GM12872 (cell line): Measurements from ENCODE around the gene MYO10.

ENCODE experiments used
- CTCF ChIP-seq: IDR thresholded peaks from 3 replicates; pipeline ENCODE4 v1.5.1; 2011; ENCODE audit warnings: low read depth, mild to moderate bottlenecking, low read length, moderate library complexity; ENCODE audit not compliant: insufficient read depth

The MYO10 gene

DNA sequence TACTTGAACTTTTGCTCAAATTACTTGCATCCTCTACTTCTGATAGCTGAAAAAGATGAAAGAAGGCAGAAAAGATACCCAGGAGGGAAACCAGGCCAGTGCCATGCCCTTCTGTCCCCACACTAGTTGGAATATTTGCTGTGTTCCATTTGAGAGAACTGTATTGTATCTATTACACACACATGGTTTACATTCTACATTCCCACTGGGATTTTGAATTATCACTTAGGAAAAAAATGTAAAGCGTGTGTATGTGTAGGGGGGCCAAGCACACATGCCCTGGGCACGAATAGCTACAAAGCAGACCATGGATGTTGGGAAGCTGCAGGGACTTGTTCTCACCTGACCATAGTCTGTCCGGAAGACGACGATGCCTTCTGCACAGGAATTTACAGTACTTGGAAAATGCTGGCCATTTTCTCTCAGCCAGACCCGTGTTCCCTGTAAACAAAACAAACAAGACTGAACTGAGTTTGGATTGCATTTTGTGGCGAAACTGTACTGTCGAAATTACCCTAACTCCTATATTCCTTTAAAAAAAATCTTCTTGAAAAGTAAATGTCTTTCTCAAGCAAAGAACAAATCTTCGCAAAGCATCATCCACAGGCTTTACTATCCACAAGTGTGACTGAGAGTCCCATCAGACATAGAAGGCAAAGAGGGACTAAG, 58.7 kb downstream of the MYO10 start:
- no peak for TF ChIP-seq CTCF

DNA sequence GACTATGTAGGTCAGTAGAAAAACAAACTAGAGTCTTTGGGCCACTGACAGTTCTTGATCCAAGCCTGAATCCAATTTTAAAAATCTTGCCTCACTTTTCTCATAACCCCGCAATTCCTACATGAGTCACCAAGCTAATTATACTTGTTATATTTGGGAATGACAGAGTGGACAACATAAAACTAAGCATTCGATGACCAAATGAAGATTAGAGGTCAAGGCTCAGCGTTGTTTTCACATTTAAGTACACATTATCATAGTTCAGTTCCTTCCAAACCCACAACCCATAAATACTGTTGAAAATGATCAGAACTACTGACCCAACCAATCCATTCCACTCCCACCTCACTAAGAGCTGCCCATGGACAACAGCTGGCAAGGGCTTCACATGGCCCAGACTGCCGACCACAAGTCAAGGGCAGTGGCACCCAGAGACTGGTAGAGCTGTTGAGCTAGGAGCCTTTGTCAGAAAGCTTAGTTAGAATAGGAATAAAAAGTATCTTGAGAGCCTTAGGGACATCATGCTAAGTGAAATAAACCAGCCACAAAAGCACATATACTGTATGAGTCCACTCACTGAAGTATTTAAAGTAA, 64.2 kb downstream of the MYO10 start:
- no peak for TF ChIP-seq CTCF

- no peak for TF ChIP-seq CTCF
Measured at GRCh38 chr5:16870878-16871277, 65.2 kb downstream of the MYO10 start.

DNA sequence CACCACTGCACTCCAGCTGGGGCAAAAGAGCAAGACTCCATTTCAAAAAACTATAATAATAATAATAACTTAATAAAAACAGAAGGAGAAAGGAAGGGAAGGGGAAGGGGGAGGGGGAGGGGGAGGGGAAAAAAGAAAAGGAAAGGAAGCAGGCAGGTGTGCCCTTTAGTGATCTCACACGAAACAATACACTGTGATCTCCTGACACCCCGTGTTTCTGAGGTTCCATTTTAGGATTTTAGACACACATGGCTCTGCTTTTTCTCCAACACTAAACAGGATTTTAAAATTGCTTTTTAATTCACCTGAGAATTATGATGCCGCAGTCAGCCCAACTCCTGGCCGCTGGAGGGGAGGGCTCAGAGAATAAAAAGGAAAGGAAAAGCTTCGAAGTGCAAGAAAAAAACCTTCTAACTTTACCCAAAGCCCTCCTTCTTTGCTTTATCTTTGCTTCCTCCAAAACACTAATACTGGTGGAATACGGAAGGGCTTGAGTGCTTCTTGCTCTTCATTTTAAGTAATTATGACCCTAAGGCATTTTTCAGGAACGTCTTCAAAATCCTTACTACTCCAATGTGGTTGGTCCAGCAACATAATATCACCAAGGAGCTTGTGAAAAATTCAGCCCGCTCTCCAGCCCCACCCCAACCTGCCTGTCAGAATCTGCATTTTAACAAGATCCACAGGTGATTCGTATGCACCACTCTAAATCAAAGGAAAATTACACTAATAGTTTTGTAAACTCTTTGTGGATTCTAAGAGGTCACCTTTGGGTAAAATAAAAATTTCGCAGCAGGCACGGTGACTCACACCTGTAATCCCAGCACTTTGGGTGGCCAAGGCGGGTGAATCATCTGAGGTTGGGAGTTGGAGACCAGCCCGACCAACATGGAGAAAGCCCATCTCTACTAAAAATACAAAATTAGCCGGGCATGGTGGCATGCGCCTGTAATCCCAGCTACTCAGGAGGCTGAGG, 66.0 kb downstream of the MYO10 start:
- TF ChIP-seq CTCF = no peak

GRCh38 chr5:16867577-16867953, 68.5 kb downstream of the MYO10 start:
- no peak for TF ChIP-seq CTCF

- TF ChIP-seq CTCF = no peak
Measured at GRCh38 chr5:16866795-16867576, 69.1 kb downstream of the MYO10 start.
